Measurements from ENCODE around the gene PGAP6. TPM values are rescaled to one million over a fixed set of nuclear protein-coding genes. Genes with fewer than 3 reads are reported as not detected.

PGAP6 gene
- total and polyA plus RNA-seq, 2 of the 13 experiments (the other 11 are each of a cell fraction or from before 2014, with no cell fraction given), result 52.7 to 136 TPM

DNA sequence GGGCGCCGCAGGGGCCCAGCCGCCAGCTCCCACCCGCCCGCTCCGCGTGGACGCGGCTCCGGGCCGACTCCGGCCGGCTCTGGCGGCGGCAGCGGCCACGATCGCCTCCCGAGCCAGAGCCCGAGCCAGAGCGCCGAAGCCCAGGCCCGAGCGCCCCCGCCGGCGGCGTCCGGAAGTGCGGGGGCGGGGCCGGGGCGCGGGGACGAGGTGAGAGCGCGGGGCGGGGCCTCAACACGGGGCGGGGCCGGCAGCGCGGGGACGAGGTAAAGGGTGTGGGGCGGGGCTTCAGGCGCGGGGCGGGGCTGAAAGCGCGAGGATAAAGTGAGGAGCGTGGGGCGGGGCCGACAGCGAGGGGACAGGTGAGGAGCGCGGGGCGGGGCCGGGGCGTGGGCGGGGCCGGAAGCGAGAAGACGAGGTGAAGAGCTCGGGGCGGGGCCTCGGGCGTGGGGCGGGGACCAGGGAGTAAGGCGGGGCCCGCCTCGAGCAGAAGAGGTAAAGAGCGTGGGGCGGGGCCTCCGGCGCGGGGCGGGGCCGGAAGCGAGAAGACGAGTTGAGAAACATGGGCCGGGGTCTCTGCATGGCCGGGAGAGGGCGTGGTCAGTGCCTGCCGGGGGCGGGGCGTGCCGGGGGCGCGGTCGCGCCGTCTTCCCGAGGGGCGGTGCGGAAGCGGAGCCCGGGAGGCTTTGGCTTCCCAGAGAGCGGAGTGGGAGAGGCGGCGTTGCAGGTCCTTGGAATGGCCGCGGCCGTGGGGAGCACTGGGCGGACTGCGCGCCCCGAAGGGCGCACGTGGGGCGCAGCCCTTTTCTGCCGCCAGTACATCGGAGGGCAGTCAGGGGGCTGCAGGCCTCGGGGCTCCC is 29.0 kb downstream of the PGAP6 start, which contains the start of gene AXIN1 (continued):
- TF ChIP-seq, protein P1, sequence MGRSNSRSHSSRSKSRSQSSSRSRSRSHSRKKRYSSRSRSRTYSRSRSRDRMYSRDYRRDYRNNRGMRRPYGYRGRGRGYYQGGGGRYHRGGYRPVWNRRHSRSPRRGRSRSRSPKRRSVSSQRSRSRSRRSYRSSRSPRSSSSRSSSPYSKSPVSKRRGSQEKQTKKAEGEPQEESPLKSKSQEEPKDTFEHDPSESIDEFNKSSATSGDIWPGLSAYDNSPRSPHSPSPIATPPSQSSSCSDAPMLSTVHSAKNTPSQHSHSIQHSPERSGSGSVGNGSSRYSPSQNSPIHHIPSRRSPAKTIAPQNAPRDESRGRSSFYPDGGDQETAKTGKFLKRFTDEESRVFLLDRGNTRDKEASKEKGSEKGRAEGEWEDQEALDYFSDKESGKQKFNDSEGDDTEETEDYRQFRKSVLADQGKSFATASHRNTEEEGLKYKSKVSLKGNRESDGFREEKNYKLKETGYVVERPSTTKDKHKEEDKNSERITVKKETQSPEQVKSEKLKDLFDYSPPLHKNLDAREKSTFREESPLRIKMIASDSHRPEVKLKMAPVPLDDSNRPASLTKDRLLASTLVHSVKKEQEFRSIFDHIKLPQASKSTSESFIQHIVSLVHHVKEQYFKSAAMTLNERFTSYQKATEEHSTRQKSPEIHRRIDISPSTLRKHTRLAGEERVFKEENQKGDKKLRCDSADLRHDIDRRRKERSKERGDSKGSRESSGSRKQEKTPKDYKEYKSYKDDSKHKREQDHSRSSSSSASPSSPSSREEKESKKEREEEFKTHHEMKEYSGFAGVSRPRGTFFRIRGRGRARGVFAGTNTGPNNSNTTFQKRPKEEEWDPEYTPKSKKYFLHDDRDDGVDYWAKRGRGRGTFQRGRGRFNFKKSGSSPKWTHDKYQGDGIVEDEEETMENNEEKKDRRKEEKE (IDR thresholded peaks at IDR 0.05), result no peak
- TF ChIP-seq JDP2 (CRISPR knock-in tag; IDR thresholded peaks at IDR 0.05; ENCODE audit: borderline replicate concordance), result no peak
- TF ChIP-seq, protein P2, sequence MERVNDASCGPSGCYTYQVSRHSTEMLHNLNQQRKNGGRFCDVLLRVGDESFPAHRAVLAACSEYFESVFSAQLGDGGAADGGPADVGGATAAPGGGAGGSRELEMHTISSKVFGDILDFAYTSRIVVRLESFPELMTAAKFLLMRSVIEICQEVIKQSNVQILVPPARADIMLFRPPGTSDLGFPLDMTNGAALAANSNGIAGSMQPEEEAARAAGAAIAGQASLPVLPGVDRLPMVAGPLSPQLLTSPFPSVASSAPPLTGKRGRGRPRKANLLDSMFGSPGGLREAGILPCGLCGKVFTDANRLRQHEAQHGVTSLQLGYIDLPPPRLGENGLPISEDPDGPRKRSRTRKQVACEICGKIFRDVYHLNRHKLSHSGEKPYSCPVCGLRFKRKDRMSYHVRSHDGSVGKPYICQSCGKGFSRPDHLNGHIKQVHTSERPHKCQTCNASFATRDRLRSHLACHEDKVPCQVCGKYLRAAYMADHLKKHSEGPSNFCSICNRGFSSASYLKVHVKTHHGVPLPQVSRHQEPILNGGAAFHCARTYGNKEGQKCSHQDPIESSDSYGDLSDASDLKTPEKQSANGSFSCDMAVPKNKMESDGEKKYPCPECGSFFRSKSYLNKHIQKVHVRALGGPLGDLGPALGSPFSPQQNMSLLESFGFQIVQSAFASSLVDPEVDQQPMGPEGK (CRISPR knock-in tag; IDR thresholded peaks at IDR 0.05), result no peak; the same call in 1 of the 2 replicates
- TF ChIP-seq, protein P3, sequence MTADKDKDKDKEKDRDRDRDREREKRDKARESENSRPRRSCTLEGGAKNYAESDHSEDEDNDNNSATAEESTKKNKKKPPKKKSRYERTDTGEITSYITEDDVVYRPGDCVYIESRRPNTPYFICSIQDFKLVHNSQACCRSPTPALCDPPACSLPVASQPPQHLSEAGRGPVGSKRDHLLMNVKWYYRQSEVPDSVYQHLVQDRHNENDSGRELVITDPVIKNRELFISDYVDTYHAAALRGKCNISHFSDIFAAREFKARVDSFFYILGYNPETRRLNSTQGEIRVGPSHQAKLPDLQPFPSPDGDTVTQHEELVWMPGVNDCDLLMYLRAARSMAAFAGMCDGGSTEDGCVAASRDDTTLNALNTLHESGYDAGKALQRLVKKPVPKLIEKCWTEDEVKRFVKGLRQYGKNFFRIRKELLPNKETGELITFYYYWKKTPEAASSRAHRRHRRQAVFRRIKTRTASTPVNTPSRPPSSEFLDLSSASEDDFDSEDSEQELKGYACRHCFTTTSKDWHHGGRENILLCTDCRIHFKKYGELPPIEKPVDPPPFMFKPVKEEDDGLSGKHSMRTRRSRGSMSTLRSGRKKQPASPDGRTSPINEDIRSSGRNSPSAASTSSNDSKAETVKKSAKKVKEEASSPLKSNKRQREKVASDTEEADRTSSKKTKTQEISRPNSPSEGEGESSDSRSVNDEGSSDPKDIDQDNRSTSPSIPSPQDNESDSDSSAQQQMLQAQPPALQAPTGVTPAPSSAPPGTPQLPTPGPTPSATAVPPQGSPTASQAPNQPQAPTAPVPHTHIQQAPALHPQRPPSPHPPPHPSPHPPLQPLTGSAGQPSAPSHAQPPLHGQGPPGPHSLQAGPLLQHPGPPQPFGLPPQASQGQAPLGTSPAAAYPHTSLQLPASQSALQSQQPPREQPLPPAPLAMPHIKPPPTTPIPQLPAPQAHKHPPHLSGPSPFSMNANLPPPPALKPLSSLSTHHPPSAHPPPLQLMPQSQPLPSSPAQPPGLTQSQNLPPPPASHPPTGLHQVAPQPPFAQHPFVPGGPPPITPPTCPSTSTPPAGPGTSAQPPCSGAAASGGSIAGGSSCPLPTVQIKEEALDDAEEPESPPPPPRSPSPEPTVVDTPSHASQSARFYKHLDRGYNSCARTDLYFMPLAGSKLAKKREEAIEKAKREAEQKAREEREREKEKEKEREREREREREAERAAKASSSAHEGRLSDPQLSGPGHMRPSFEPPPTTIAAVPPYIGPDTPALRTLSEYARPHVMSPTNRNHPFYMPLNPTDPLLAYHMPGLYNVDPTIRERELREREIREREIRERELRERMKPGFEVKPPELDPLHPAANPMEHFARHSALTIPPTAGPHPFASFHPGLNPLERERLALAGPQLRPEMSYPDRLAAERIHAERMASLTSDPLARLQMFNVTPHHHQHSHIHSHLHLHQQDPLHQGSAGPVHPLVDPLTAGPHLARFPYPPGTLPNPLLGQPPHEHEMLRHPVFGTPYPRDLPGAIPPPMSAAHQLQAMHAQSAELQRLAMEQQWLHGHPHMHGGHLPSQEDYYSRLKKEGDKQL (CRISPR knock-in tag; IDR thresholded peaks at IDR 0.05; ENCODE audit: low read depth), result no peak
- TF ChIP-seq, protein P4, sequence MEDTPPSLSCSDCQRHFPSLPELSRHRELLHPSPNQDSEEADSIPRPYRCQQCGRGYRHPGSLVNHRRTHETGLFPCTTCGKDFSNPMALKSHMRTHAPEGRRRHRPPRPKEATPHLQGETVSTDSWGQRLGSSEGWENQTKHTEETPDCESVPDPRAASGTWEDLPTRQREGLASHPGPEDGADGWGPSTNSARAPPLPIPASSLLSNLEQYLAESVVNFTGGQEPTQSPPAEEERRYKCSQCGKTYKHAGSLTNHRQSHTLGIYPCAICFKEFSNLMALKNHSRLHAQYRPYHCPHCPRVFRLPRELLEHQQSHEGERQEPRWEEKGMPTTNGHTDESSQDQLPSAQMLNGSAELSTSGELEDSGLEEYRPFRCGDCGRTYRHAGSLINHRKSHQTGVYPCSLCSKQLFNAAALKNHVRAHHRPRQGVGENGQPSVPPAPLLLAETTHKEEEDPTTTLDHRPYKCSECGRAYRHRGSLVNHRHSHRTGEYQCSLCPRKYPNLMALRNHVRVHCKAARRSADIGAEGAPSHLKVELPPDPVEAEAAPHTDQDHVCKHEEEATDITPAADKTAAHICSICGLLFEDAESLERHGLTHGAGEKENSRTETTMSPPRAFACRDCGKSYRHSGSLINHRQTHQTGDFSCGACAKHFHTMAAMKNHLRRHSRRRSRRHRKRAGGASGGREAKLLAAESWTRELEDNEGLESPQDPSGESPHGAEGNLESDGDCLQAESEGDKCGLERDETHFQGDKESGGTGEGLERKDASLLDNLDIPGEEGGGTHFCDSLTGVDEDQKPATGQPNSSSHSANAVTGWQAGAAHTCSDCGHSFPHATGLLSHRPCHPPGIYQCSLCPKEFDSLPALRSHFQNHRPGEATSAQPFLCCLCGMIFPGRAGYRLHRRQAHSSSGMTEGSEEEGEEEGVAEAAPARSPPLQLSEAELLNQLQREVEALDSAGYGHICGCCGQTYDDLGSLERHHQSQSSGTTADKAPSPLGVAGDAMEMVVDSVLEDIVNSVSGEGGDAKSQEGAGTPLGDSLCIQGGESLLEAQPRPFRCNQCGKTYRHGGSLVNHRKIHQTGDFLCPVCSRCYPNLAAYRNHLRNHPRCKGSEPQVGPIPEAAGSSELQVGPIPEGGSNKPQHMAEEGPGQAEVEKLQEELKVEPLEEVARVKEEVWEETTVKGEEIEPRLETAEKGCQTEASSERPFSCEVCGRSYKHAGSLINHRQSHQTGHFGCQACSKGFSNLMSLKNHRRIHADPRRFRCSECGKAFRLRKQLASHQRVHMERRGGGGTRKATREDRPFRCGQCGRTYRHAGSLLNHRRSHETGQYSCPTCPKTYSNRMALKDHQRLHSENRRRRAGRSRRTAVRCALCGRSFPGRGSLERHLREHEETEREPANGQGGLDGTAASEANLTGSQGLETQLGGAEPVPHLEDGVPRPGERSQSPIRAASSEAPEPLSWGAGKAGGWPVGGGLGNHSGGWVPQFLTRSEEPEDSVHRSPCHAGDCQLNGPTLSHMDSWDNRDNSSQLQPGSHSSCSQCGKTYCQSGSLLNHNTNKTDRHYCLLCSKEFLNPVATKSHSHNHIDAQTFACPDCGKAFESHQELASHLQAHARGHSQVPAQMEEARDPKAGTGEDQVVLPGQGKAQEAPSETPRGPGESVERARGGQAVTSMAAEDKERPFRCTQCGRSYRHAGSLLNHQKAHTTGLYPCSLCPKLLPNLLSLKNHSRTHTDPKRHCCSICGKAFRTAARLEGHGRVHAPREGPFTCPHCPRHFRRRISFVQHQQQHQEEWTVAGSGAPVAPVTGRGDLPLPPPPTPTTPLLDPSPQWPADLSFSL (CRISPR knock-in tag; IDR thresholded peaks at IDR 0.05), result no peak
- TF ChIP-seq, protein P5, sequence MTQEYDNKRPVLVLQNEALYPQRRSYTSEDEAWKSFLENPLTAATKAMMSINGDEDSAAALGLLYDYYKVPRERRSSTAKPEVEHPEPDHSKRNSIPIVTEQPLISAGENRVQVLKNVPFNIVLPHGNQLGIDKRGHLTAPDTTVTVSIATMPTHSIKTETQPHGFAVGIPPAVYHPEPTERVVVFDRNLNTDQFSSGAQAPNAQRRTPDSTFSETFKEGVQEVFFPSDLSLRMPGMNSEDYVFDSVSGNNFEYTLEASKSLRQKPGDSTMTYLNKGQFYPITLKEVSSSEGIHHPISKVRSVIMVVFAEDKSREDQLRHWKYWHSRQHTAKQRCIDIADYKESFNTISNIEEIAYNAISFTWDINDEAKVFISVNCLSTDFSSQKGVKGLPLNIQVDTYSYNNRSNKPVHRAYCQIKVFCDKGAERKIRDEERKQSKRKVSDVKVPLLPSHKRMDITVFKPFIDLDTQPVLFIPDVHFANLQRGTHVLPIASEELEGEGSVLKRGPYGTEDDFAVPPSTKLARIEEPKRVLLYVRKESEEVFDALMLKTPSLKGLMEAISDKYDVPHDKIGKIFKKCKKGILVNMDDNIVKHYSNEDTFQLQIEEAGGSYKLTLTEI (CRISPR knock-in tag; conservative IDR thresholded peaks at IDR 0.05), result no peak
- TF ChIP-seq ISL2 (CRISPR knock-in tag; IDR thresholded peaks at IDR 0.05), result 0 out of 2 replicates have a peak, but pooled peaks have one; percentile 15
- no peak for TF ChIP-seq ZFP36L1 (CRISPR knock-in tag; IDR thresholded peaks at IDR 0.05)
